ENCODE data around the gene SIRT3. TPM values are rescaled to one million over a fixed set of nuclear protein-coding genes. Genes with fewer than 3 reads are reported as not detected.
A peak's percentile ranks its signal among the peaks of the same experiment; 100 is the strongest.

The SIRT3 gene
- total RNA-seq, 1 donor from 2014 or later = 69.9 TPM

- peak overlapping the region; percentile 29 to 53 for H3K4me3 ChIP-seq
- no peaks in the 10 kb centered on the region for H3K4me1 ChIP-seq
- TF ChIP-seq CTCF (IDR thresholded peaks at IDR 0.05) = no peak
- peak in 1 of 2 donors; percentile 63 for DNase-seq (ENCODE audit: low spot score in 2 of 2)
- no peak overlapping the region for H3K27ac ChIP-seq
- intact Hi-C loops (cut with DNase I) = no loop called here
- H3K27me3 ChIP-seq = peaks cover 23% of the 10 kb centered on the region
- no peaks in the 10 kb centered on the region for H3K36me3 ChIP-seq
- peaks cover 0 to 4% of the 10 kb centered on the region in 2 donors for H3K9me3 ChIP-seq
Measured at GRCh38 chr11:279966-280705, 44.0 kb upstream of the SIRT3 start.

GRCh38 chr11:279040-279965, 43.2 kb upstream of the SIRT3 start:
- H3K9me3 ChIP-seq = peaks cover 0 to 4% of the 10 kb centered on the region in 2 donors
- H3K4me1 ChIP-seq = no peaks in the 10 kb centered on the region
- peaks cover 23% of the 10 kb centered on the region for H3K27me3 ChIP-seq
- H3K27ac ChIP-seq = no peak overlapping the region
- peak overlapping the region; percentile 29 to 53 for H3K4me3 ChIP-seq
- intact Hi-C loops (cut with DNase I) = no loop called here
- TF ChIP-seq CTCF (IDR thresholded peaks at IDR 0.05) = no peak
- no peaks in the 10 kb centered on the region for H3K36me3 ChIP-seq
- peak in 1 of 2 donors; percentile 60 for DNase-seq (ENCODE audit: low spot score in 2 of 2)

- Histone ChIP-seq H3K4me1 (no peaks in the 10 kb centered on the region), H3K36me3 (no peaks in the 10 kb centered on the region), H3K9me3 (peaks cover 0 to 4% of the 10 kb centered on the region in 2 donors), H3K27ac (no peak within 1 kb of the TSS), H3K4me3 (peak within 1 kb of the TSS; percentile 29 to 53), H3K27me3 (peaks cover 23% of the 10 kb centered on the region)
- intact Hi-C loops (cut with DNase I) = no loop called here
- TF ChIP-seq CTCF (IDR thresholded peaks at IDR 0.05) = no peak
- DNase-seq (ENCODE audit: low spot score in 2 of 2) = peak in 1 of 2 donors; percentile 59
Measured at GRCh38 chr11:278001-278951, 42.1 kb upstream of the SIRT3 start, which contains the start of gene NLRP6. Gene NLRP6, plus strand, starts transcription at chr11:278407. Its CDS starts 163 bp downstream, at chr11:278570.

- no peak for TF ChIP-seq CTCF (IDR thresholded peaks at IDR 0.05)
- Histone ChIP-seq H3K27ac (no peak overlapping the region), H3K9me3 (peaks cover 0 to 4% of the 10 kb centered on the region in 2 donors), H3K4me1 (no peaks in the 10 kb centered on the region), H3K4me3 (no peak overlapping the region), H3K27me3 (peaks cover 18% of the 10 kb centered on the region), H3K36me3 (no peaks in the 10 kb centered on the region)
- intact Hi-C loops (cut with DNase I) = no loop called here
- no peak for DNase-seq (ENCODE audit: low spot score in 2 of 2)
Measured at GRCh38 chr11:276219-276618, 40.1 kb upstream of the SIRT3 start.

- Histone ChIP-seq H3K36me3 (no peaks in the 10 kb centered on the region), H3K4me3 (no peak overlapping the region), H3K27ac (no peak overlapping the region), H3K9me3 (peaks cover 0 to 4% of the 10 kb centered on the region in 2 donors), H3K27me3 (no peaks in the 10 kb centered on the region), H3K4me1 (no peaks in the 10 kb centered on the region)
- TF ChIP-seq CTCF (IDR thresholded peaks at IDR 0.05) = no peak
- DNase-seq (ENCODE audit: low spot score in 2 of 2) = no peak
- intact Hi-C loops (cut with DNase I) = no loop called here
Measured at GRCh38 chr11:272931-273198, 36.7 kb upstream of the SIRT3 start.
